ENCODE data around the gene SEZ6L. TPM values are rescaled to one million over a fixed set of nuclear protein-coding genes. Genes with fewer than 3 reads are reported as not detected.

SEZ6L gene
- total RNA-seq, 4 donors from 2014 or later = 0.27 to 0.57 TPM; not detected in 2

DNA sequence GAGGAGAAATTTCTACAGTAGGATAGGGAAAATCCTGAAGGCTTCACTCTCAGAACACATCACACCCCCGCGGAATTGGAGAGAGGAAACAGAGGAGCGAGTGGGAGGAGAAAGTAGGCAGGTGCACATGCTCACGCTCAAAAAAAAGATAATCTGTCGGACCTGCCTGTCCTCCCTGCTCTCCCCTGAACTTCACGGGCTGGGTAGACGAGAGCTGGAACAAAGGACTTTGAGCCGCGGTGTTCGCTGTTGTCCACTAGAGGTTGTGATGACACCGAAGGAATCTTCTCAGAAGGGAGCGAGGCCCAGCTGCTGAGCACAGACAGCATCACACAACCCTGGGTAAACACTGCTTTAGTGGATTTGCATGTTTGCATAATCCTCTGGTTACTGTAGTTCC lies 5.0 kb downstream of the SEZ6L start:
- Histone ChIP-seq H3K27ac (no peak overlapping the region), H3K4me3 (no peak overlapping the region), H3K36me3 (no peaks in the 10 kb centered on the region), H3K27me3 (peaks cover 0 to 18% of the 10 kb centered on the region in 2 donors), H3K4me1 (peaks cover 0 to 12% (median 1%) of the 10 kb centered on the region in 4 donors), H3K9me3 (no peaks in the 10 kb centered on the region)
- TF ChIP-seq, protein P1, sequence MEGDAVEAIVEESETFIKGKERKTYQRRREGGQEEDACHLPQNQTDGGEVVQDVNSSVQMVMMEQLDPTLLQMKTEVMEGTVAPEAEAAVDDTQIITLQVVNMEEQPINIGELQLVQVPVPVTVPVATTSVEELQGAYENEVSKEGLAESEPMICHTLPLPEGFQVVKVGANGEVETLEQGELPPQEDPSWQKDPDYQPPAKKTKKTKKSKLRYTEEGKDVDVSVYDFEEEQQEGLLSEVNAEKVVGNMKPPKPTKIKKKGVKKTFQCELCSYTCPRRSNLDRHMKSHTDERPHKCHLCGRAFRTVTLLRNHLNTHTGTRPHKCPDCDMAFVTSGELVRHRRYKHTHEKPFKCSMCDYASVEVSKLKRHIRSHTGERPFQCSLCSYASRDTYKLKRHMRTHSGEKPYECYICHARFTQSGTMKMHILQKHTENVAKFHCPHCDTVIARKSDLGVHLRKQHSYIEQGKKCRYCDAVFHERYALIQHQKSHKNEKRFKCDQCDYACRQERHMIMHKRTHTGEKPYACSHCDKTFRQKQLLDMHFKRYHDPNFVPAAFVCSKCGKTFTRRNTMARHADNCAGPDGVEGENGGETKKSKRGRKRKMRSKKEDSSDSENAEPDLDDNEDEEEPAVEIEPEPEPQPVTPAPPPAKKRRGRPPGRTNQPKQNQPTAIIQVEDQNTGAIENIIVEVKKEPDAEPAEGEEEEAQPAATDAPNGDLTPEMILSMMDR (IDR thresholded peaks at IDR 0.05) = no peak
- DNase-seq = no peak

- no peaks in the 10 kb centered on the region for H3K4me1 ChIP-seq
- TF ChIP-seq POLR2A (IDR thresholded peaks at IDR 0.05) = no peak
- TF ChIP-seq, protein P1 (IDR thresholded peaks at IDR 0.05) = no peak
- no peak overlapping the region for H3K4me3 ChIP-seq
- no peaks in the 10 kb centered on the region for H3K36me3 ChIP-seq
- DNase-seq = no peak
- H3K27ac ChIP-seq = no peak overlapping the region
- no peaks in the 10 kb centered on the region for H3K9me3 ChIP-seq
- no peaks in the 10 kb centered on the region for H3K27me3 ChIP-seq
These were observed 13.5 kb downstream of the SEZ6L start for GRCh38 chr22:26182723-26183122.

GRCh38 chr22:26185190-26185589 lies 15.9 kb downstream of the SEZ6L start:
- Histone ChIP-seq H3K27ac (no peak overlapping the region), H3K27me3 (no peaks in the 10 kb centered on the region), H3K4me1 (no peaks in the 10 kb centered on the region), H3K36me3 (no peaks in the 10 kb centered on the region), H3K9me3 (no peaks in the 10 kb centered on the region), H3K4me3 (no peak overlapping the region)
- TF ChIP-seq POLR2A (IDR thresholded peaks at IDR 0.05) = no peak
- TF ChIP-seq, protein P1 (IDR thresholded peaks at IDR 0.05) = no peak
- no peak for DNase-seq

DNA sequence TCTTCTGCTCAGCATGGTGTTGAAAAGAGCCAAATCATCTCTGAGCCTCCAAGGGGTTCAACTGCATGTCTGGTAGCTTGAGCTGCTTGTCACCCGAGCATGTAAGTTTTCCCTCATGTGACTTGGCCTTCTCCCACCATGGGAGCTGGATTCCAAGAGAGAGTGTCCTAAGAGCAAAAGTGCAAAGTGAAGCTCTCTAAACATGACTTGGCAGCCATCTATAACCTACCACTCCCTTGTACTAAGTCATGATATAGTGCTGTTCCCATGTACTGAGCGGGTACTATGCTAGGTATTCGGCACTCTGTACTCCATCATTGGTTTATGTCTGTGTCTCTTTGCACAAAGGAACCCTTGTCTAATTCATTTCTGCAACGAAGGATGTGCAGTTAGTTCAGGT lies 19.1 kb downstream of the SEZ6L start:
- no peak overlapping the region for H3K4me3 ChIP-seq
- H3K36me3 ChIP-seq = no peaks in the 10 kb centered on the region
- no peak for DNase-seq
- H3K4me1 ChIP-seq = no peaks in the 10 kb centered on the region
- H3K27me3 ChIP-seq = no peaks in the 10 kb centered on the region
- TF ChIP-seq, protein P1 (IDR thresholded peaks at IDR 0.05) = no peak
- TF ChIP-seq POLR2A (IDR thresholded peaks at IDR 0.05) = no peak
- no peaks in the 10 kb centered on the region for H3K9me3 ChIP-seq
- no peak overlapping the region for H3K27ac ChIP-seq

DNA sequence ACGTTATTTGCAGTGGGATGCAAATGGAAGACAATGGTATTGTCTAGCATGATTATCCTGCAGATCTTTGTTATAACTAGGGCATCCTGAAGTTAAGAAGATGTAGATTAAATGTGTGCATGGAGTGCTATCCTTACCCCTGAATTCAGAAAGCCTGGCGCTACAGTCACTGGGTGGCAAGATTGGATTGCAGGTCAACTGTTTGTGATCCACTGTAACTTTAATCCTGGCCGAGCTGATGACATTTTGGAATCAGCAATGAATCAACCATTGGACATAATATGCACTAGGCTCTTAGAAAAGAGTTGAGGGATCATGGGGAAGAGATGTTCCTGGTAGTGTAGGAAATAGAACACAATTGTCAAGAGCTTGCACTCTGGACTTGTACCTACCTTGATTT lies 25.1 kb downstream of the SEZ6L start:
- Histone ChIP-seq H3K4me3 (no peak overlapping the region), H3K4me1 (no peaks in the 10 kb centered on the region), H3K27ac (no peak overlapping the region), H3K27me3 (no peaks in the 10 kb centered on the region), H3K9me3 (no peaks in the 10 kb centered on the region), H3K36me3 (no peaks in the 10 kb centered on the region)
- TF ChIP-seq, protein P1 (IDR thresholded peaks at IDR 0.05) = no peak
- no peak for TF ChIP-seq POLR2A (IDR thresholded peaks at IDR 0.05)
- DNase-seq = no peak

GRCh38 chr22:26194877-26195276 lies 25.6 kb downstream of the SEZ6L start:
- Histone ChIP-seq H3K27me3 (no peaks in the 10 kb centered on the region), H3K27ac (no peak overlapping the region), H3K4me3 (no peak overlapping the region), H3K36me3 (no peaks in the 10 kb centered on the region), H3K9me3 (no peaks in the 10 kb centered on the region), H3K4me1 (no peaks in the 10 kb centered on the region)
- DNase-seq = no peak
- TF ChIP-seq, protein P1 (IDR thresholded peaks at IDR 0.05) = no peak
- no peak for TF ChIP-seq POLR2A (IDR thresholded peaks at IDR 0.05)
